CD4-positive, alpha-beta T cell treated with Interleukin-17A for 1 hour (primary cell): ENCODE results near the gene GPD1L.
"Not testable (repeated sequence)": the region's sequence is repeated elsewhere in the genome, so short reads cannot be mapped to it uniquely, and the experiment has no call there.

ENCODE experiments used
- DNase-seq: peaks from one replicate; pipeline ENCODE4 v3.0.0-alpha.2; 2020

The GPD1L gene

GRCh38 chr3:32186097-32186496 is 79.7 kb downstream of the GPD1L start:
- DNase-seq: no peak

GRCh38 chr3:32186876-32187275 is 80.5 kb downstream of the GPD1L start:
- DNase-seq: no peak

GRCh38 chr3:32189693-32190092 is 83.3 kb downstream of the GPD1L start:
- no peak for DNase-seq

GRCh38 chr3:32190556-32190955 is 84.1 kb downstream of the GPD1L start:
- DNase-seq: not testable (repeated sequence)

GRCh38 chr3:32193101-32193500 is 86.7 kb downstream of the GPD1L start:
- no peak for DNase-seq

- DNase-seq: no peak
Measured at GRCh38 chr3:32194653-32195052, 88.2 kb downstream of the GPD1L start.

- DNase-seq: no peak
Measured at GRCh38 chr3:32195995-32196540, 89.6 kb downstream of the GPD1L start.

- DNase-seq: no peak
Measured at GRCh38 chr3:32197991-32198390, 91.6 kb downstream of the GPD1L start.

GRCh38 chr3:32198714-32199113 is 92.3 kb downstream of the GPD1L start:
- DNase-seq: no peak

- no peak for DNase-seq
Measured at GRCh38 chr3:32200490-32200889, 94.1 kb downstream of the GPD1L start.

- no peak for DNase-seq
Measured at GRCh38 chr3:32200992-32201758, 94.8 kb downstream of the GPD1L start.

- no peak for DNase-seq
Measured at GRCh38 chr3:32202496-32202895, 96.1 kb downstream of the GPD1L start.

GRCh38 chr3:32203854-32204253 is 97.4 kb downstream of the GPD1L start:
- DNase-seq: no peak

- DNase-seq: no peak
Measured at GRCh38 chr3:32208447-32208846, 102.0 kb downstream of the GPD1L start.

- DNase-seq: no peak
Measured at GRCh38 chr3:32215185-32215584, 108.8 kb downstream of the GPD1L start.

GRCh38 chr3:32216172-32216783 is 109.9 kb downstream of the GPD1L start:
- DNase-seq: no peak

- DNase-seq: no peak
Measured at GRCh38 chr3:32217339-32217738, 110.9 kb downstream of the GPD1L start.
